ENCODE measurements around the gene MUL1.

DNA sequence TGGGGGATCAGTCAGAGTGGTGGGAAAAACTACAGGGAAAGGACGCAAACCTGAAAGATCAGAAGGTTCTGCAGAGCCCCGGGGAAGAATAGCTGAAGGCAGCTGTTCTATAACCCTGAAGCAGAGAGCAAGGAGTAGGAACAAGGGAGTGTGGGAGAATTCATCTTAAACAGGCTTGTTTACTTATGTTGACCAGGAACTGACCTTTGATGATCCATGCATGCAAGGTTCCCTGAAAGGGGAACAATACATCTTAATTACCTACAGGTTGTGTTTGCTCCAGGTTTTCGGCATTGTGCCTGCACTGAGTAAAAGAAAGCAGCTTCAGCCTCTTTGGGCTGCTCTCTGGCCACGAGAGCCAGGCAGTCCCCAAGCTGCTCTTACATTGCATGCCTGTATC lies 25.7 kb upstream of the MUL1 start:
- no peak for TF ChIP-seq MYC (IDR thresholded peaks at IDR 0.05; ENCODE audit: borderline replicate concordance, low read length)
- TF ChIP-seq PBX3 (IDR thresholded peaks at IDR 0.05), result no peak
- no peak for TF ChIP-seq RAD21 (conservative IDR thresholded peaks at IDR 0.05 in 1 of 2, IDR thresholded peaks at IDR 0.05 in 1 of 2)
- TF ChIP-seq, protein P1, sequence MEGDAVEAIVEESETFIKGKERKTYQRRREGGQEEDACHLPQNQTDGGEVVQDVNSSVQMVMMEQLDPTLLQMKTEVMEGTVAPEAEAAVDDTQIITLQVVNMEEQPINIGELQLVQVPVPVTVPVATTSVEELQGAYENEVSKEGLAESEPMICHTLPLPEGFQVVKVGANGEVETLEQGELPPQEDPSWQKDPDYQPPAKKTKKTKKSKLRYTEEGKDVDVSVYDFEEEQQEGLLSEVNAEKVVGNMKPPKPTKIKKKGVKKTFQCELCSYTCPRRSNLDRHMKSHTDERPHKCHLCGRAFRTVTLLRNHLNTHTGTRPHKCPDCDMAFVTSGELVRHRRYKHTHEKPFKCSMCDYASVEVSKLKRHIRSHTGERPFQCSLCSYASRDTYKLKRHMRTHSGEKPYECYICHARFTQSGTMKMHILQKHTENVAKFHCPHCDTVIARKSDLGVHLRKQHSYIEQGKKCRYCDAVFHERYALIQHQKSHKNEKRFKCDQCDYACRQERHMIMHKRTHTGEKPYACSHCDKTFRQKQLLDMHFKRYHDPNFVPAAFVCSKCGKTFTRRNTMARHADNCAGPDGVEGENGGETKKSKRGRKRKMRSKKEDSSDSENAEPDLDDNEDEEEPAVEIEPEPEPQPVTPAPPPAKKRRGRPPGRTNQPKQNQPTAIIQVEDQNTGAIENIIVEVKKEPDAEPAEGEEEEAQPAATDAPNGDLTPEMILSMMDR (IDR thresholded peaks at IDR 0.05), result no peak
- no peak for TF ChIP-seq KDM1A (IDR thresholded peaks at IDR 0.05; ENCODE audit: low read depth)

All from A549 (cell line).